GM18519 (cell line): ENCODE results near the gene KRTAP10-11.
"Not testable (repeated sequence)": the region's sequence is repeated elsewhere in the genome, so short reads cannot be mapped to it uniquely, and the experiment has no call there.

Source experiments
- ATAC-seq: cut with Tn5 transposase; IDR thresholded peaks from one replicate; pipeline ENCODE4 v1.9.1; 2021; ENCODE audit warnings: mild to moderate bottlenecking, moderate library complexity; ENCODE audit not compliant: unreplicated experiment, low FRiP score

KRTAP10-11 gene

GRCh38 chr21:44646366-44647221 is at the start of gene KRTAP10-11:
KRTAP10-11 (plus strand) TSS chr21:44646414; CDS start chr21:44646459, 45 bp downstream.
- ATAC-seq: not testable (repeated sequence)

GRCh38 chr21:44598061-44598460 is 48.2 kb upstream of the KRTAP10-11 start:
- ATAC-seq: no peak

DNA sequence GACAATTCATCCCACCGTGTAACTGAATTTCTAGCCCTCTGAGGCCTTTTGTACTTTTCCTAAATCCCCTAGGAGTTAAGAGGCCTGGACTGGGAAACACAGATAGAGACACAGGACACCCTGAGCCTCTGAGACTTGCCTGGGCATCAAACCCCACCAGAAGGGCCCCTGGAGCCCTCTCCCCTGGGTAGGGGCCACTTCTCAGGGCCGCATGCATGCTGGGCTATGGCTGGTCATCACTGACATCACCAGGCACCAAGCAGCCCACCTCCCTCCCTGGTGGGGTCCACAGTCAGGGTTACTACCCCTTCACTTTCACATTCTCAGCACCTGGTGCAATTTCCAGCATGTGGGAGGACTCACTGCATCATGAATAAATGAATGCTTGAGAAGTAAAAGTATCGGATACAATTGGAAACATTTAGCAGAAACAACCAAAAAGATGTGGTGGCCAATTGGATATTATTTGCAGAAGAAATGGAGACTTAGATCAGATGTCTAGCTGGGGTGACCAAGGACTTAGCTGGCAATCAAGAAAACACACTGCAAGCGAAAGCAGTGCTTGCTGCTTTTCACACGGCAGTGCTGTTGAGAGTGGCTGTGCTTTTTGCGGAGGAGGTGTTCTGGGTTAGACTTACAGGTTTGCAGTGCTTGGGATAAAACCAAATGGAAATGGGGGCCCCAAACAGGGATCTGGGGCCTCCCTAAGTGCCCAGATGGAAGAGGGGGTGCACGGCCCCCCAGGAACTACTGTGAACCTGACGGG is 46.8 kb upstream of the KRTAP10-11 start:
- no peak for ATAC-seq

- ATAC-seq: not testable (repeated sequence)
These were observed 45.9 kb upstream of the KRTAP10-11 start, which contains the start of gene KRTAP10-7 for GRCh38 chr21:44600118-44600978. KRTAP10-7 (plus strand) TSS chr21:44600597; CDS start chr21:44600622, 25 bp downstream.

- ATAC-seq: not testable (repeated sequence)
These were observed 45.1 kb upstream of the KRTAP10-11 start for GRCh38 chr21:44601091-44601490.

DNA sequence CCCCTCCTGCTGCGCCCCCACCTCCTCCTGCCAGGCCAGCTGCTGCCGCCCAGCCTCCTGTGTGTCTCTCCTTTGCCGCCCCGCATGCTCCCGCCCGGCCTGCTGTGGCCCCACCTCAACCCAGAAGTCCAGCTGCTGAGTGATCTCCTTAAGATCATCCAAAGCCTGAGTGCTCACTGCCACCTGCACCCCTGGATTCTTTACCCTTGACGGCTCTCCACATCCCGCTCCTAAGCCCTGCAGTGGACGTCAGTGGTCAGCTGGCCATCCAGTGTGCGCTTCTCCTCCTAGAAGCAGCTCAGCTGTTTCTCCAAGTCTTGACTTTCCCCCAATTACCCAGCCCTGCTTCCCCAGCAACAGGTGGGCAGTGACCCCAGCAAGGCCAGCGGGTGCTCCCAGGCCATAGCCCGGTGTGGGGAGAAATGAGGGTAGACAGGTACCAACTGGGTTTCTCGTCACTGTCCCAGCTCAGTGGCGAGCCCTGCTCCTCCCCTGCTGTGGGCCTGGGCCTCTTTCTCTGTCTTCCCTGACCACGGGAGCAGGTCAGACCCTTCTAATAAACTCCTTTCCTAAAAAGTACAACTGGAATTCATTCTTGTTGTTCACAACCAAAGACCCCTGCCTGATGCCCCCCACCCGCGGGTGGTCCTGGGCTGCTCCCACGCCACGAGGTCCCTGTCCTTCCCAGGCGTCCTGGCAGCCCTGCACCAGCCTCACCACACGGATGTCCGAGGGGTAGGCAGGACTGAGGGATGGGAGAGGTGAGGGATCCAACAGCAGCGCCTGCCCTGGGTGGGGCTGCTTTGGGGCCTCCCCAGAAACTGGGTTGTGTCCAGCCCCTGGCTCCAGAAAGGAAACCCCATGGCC is 44.4 kb upstream of the KRTAP10-11 start:
- no peak for ATAC-seq

DNA sequence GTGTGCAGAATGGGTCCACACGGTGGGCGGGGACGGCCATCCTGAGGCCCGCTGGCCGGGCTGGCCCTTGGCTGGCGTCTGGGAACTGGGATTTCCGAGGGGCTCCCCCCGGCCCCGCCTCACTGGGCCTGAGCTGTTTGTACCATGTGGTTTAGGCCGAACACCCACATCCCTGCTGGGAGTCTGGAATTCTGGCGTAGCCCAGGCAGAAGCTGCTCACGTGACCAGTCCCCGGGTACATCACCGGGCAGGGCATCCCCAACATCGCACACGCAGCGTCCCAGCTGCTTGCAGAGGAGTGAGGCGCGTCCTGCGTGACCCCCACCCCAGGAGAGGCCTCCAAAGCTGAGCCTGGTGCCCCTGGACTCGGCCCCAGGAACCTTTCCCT is 43.8 kb upstream of the KRTAP10-11 start:
- no peak for ATAC-seq

DNA sequence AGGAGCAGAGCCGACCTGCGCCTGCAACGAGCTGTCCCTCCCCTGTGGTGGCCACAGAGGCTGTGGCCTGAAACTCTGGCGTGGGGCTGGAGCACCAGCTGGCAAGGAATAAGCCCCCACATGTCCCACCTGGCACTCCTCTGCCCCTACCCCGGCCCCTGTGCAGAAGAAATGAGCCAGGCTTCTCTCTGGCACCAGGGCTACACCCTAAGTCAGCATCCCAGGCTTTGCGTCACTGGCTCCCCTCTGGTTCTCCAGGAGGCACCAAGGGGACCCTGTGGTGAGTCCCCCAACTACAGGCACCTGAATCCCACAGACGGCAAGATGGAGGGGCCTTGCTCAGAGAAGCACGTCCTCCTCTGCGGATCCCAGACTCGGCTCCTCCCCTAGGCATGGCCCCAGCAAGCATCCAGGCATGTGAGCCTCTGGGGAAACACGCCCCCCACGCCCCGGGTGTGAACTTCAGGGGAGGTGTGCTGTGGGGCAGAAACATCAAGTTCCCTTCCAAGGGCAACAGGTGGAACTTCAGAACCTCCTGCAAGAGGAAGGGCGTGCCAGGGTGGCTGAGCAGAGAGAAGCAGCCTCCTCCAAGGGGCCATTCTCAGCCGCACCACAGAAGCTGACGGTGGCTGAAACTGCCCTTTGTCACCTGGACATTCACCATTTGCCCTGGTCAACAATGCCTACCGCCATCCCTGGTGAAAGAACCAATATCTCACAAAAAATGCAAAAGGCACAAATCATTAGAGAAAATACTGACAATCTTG is 42.9 kb upstream of the KRTAP10-11 start:
- no peak for ATAC-seq

DNA sequence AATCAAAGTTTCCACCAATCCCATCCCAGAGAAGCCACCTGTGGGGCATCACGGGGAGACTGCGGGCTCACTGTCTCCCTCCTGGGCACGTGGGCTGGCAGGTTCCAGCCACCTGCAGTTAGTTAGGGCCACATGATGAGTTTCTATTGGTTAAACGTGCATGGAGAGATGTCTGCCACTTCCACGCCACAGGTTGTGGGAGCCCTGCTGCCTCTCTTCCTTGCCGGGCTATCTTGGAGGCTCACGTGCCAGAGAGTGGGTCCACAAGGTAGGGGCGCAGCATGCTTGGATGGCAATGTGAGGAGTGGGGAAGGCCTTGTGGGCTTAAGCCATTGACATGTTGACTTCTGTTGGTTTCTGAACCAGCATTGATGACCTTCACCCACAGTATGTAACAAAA is 42.3 kb upstream of the KRTAP10-11 start:
- ATAC-seq: no peak

DNA sequence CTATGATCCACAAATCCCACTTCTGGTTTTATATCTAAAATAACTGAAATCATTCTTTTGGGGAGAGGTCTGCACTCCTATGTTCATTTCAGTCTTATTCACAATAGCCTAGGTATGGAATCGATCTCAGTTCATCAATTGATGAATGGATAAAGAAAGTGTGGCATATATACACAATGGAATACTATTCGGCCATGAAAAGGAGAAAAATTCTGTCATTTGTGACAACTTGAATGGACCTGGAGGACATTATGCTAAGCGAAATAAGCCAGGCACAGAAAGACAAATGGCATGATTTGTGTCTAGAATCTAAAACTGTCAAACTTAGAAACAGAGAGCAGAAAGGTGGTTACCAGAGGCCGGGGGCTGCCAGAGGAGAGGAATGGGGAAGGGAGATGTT is 39.7 kb upstream of the KRTAP10-11 start:
- ATAC-seq: no peak

- ATAC-seq: no peak
These were observed 37.0 kb upstream of the KRTAP10-11 start for GRCh38 chr21:44609193-44609592.

GRCh38 chr21:44610157-44610843 is 35.9 kb upstream of the KRTAP10-11 start:
- ATAC-seq: not testable (repeated sequence)

DNA sequence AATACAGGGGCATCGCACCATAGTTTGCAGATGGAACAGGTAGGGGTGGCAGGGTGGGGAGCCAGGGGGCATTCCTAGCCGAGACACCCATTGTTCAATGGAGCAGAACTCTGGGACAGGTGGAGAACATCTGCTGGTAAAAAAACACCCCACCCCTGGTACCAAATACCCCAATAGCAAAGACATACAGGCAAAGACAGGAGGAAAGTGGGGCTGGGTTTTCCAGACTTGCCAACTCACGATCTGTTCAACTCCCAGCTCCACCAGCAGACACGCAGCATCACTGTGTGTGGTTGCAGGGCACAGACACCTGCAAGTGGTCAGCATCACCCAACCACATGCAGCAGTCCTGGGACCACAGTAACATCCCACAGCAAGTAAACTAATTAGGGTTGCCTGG is 34.7 kb upstream of the KRTAP10-11 start:
- ATAC-seq: no peak

DNA sequence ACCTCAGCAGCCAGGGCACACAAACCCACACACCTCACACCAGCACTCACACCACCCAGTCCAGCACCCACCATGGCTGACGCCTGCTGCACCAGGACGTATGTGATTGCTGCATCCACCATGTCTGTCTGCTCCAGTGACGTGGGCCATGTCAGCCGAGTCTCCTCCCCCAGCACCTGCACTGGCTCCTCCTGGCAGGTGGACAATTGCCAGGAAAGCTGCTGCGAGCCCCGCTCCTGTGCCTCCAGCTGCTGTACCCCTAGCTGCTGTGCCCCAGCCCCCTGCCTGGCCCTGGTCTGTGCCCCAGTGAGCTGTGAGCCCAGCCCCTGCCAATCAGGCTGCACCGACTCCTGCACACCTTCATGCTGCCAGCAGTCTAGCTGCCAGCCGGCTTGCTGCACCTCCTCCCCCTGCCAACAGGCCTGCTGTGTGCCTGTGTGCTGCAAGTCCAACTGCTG is 34.2 kb upstream of the KRTAP10-11 start, which contains the start of gene KRTAP10-8:
Gene KRTAP10-8 (plus strand): TSS at position 51 of the 458 bp plus-strand sequence. CDS start 22 bp downstream, at position 73.
- no peak for ATAC-seq

GRCh38 chr21:44612669-44613229 is 33.5 kb upstream of the KRTAP10-11 start:
- ATAC-seq: no peak

GRCh38 chr21:44613386-44614155 is 32.6 kb upstream of the KRTAP10-11 start:
- no peak for ATAC-seq

DNA sequence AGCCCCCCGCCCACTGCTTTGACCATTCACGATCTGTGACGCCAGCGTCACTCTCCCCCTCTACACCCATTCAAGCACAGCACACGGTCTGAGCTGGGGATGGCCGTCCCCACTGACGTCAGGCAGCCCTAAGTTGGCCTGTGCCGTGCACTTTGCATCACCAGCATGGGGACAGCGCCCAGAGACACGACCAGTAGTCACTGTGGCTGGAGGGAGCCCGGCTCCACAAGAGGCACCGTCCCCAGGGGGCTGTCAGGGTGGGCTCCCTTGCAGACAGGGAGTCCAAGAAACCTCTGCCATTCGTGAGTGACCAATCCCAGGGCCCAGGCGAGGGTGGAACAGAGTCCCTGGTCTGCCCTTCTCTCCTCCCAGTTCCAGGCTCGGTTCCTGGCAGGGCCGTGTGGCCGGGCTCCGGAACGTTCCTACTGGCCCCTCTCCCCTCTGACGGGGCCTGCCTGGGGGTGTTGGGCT is 32.0 kb upstream of the KRTAP10-11 start:
- ATAC-seq: no peak
